Kidney tubule cell (primary cell): ENCODE measurements around the gene HGFAC.
"Not testable (repeated sequence)": the region's sequence is repeated elsewhere in the genome, so short reads cannot be mapped to it uniquely, and the experiment has no call there.

Experiments
- DNase-seq: peaks from one replicate; pipeline ENCODE4 v3.0.0-alpha.2; 2018; ENCODE audit warnings: low spot score

HGFAC gene

DNA sequence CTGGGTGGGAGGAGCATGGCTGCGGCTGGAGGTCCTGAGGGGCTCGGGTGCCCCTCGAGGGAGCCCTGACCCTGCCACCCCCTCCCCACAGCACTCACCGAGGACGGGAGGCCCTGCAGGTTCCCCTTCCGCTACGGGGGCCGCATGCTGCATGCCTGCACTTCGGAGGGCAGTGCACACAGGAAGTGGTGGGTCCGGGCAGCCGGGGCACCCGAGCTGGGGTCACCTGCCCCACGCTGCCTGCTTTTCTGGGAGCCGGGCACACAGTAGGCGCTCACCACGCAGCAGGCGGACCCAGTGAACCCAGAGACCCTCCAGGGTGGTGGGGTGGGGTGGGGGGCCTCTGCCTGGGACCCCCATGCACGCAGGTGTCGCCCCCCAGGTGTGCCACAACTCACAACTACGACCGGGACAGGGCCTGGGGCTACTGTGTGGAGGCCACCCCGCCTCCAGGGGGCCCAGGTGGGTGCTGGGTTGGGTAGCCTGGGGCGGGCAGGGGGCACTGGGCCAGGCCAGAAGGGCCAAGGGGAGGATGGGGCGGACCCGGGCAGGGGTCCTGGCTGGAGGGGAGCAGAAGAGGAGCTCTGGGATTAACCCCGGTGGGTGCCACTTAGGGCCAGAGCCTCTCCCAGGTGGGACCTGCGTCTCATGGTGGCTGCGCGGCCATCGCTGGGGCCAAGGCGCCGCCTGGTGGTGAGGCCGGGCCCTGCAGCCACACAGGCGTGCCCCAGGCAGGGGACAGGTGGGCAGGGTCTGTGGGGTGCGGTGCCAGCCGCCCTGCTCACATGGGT is 1.4 kb downstream of the HGFAC start:
- peak; percentile 64 for DNase-seq

DNA sequence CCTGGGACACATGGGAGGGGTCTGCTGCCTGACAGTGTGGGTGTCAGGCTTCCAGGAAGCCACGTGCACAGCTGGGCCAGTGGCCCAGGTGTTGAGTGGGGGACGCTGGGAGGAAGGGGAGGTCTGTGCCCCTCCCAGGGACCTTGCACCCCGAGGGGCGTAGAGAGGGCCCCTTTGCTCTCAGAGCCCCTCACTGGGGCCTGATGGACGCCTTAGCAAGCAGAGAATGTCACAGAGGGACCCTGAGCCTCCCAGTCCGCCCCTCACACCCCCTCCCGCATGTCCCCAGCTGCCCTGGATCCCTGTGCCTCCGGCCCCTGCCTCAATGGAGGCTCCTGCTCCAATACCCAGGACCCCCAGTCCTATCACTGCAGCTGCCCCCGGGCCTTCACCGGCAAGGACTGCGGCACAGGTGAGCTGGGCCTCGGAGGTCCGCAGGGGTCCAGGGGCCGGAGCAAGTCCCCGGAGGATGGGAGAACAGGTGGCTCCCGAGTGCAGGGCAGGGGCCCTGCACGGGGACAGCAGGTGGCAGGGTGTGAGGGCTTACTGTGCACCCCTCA is 2.1 kb downstream of the HGFAC start:
- no peak for DNase-seq

DNA sequence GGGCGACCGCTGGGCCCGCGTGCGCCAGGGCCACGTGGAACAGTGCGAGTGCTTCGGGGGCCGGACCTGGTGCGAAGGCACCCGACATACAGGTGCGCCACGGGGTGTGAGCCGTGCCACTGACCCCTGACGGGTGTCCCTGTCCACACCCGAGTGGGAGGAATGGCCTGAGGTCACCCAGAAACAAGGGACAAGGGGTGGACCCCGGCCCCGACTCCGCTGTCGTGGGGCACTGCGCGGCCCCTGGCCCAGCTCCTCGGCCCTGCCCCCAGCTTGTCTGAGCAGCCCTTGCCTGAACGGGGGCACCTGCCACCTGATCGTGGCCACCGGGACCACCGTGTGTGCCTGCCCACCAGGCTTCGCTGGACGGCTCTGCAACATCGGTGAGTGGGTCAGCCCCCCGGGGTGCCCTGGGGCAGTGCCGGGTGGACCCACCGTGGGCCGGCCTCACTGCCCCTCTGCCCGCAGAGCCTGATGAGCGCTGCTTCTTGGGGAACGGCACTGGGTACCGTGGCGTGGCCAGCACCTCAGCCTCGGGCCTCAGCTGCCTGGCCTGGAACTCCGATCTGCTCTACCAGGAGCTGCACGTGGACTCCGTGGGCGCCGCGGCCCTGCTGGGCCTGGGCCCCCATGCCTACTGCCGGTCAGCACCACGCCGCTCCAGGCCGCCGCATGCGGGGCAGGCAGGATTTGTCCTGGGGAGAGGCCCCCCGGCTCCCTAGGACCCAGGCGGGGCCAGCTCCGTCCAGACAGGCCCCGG is 2.8 kb downstream of the HGFAC start:
- no peak for DNase-seq

DNA sequence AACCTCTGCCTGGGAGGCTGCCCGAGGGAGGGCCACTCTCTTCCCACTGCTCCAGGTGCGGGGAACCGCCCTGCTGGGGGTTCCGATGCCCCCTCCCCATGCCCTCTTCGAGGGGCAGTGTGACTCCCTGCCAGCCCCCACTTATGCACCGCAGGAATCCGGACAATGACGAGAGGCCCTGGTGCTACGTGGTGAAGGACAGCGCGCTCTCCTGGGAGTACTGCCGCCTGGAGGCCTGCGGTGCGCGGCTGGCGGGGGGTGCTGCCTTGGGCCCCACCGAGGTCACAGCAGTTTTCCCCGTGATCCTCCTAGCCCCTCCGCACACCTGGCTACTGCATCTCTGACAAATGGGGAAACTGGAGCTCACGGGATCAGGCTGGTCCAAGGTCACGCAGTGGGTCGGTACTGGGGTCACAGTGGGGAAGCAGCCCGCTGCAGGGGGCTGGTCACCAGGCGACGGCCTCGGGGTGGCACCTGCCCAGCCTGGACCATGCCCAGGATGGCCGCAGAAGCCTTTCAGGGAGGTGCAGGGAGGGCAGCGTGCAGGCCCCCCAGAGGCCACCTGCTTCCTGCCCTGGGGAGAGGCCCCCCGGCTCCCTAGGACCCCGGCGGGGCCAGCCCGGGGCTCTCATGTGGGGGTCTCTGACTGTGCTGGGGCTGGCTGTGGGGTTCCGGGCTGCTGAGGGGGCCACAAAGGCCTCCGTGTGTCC is 3.5 kb downstream of the HGFAC start:
- no peak for DNase-seq

DNA sequence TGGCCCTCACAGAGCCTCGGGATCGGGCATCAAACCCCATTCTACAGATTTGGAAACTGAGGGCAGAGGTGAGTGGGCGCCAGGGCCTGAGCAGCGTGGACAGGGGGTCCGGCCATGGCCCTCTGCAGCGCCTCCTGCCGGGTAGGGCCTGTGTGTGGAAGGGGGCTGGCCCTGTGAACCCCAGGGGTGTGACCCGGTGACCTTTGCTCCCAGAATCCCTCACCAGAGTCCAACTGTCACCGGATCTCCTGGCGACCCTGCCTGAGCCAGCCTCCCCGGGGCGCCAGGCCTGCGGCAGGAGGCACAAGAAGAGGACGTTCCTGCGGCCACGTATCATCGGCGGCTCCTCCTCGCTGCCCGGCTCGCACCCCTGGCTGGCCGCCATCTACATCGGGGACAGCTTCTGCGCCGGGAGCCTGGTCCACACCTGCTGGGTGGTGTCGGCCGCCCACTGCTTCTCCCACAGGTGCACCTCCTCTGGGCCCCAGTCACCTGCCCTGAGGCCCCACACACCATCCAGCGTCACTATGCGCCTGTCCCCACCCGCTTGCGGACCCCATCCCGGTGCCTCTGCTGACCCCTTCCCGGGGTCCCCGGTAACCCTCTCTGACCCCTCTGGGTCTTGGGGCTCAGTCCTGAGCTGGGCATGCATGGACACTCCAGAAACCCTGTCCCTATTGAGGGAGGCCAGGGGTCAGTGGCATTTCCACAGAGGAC is 4.2 kb downstream of the HGFAC start:
- DNase-seq = no peak

DNA sequence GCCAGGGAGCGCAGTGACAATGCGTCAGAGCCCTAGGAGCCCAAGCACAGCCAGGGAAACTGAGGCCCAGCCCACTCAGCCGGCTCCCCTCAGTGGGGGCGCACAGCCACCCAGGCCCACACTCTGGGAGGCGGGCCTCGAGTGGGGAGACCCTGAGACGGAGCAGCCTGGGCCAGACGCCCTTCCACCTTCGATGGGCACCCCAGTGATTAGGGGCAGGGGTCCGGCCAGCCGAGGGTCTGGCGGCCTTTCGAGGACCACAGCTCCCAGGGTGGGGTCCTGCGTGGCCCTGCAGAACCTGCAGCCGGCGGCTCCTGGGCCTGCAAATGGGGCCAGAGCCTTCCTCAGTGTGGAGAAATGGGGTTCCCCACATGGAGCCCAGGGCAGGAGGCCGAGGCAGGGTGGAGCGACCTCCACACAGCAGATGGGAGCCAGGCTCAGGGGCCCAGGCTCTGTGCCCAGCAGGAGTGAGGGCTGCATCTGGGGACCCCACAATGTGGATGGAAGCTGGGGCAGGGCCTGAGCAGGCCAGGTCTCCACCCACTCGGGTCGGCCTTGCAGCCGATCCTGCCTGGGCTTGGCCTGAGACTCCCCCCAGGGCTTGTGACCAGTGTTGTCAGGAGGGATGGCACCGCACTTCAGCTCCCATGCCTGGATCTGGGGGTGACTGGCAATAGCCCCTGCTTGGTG is 5.0 kb downstream of the HGFAC start:
- no peak for DNase-seq

DNA sequence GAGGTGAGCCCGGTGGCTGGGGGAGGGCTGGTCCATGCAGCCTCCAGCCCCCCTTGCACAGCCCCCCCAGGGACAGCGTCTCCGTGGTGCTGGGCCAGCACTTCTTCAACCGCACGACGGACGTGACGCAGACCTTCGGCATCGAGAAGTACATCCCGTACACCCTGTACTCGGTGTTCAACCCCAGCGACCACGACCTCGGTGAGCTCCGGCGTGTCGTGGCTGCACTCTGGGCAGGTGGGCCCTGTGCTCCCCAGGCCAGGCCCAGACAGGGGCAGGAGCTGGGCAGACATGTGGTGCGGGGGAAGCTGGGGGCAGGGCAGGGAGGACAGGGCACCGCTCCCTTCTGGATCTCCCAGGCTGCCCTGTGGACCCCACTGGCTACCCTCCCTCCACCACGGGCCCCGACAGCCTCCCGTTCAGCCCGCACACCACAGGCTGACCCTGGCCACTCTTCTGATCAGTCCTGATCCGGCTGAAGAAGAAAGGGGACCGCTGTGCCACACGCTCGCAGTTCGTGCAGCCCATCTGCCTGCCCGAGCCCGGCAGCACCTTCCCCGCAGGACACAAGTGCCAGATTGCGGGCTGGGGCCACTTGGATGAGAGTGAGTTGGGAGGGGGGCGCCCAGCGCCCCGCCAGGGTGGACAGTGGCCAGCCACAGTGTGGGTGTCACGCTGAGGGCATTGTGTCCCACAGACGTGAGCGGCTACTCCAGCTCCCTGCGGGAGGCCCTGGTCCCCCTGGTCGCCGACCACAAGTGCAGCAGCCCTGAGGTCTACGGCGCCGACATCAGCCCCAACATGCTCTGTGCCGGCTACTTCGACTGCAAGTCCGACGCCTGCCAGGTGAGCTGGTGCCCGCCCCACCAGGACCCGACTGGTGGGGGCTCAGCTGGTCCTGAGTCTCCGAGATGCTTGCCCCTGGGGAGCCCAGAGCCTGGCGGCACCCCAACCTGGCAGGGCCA is 5.9 kb downstream of the HGFAC start:
- DNase-seq = no peak

- no peak for DNase-seq
Observed at GRCh38 chr4:3449047-3449573, 7.3 kb downstream of the HGFAC start.

DNA sequence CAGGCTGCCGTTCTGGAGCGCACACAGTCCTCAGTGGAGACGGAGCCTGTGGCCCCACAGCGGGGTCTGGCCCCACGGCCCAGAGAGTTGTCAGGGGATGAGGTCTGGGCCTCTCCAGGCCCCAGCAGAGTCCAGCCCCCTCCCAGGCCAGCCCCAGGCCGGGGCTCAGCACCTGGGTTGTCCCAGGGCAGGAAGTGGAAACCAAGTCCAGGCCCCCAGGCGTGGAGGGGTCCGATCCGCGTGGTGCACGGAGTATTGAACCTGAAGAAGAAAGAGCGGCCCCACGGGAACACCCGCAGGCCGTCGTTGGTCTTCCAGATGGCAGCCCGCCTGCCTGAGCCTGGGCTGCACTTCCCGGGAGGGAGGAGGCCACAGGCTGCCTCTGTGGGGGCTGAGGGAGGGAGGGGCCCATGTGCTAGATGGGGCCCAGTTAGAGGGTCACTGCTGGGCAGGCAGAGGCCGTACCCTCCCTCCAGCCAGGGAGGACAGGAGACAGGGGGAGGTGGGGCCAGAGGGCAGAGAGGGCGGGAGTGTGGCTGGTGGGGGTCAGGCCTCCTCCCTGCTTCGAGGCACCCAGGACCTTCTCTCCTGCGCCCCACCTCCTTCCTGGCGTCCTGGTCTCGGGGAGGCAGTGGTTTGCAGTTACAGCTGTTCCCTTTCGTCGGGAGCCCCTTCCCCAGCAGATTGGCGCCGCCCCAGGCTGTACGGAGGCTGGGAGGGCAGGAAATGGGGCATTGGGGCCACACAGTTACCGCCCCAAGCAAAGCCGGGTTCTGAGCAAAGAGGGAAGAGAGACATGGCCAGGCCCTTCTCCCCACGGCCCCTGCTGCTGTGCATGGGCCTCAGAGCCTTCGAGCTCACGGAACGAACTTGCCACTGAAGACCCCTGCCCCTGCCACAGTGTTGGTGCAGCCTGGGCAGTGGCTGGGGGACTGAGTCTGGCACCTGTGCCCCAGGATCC is 8.1 kb downstream of the HGFAC start:
- DNase-seq = no peak

DNA sequence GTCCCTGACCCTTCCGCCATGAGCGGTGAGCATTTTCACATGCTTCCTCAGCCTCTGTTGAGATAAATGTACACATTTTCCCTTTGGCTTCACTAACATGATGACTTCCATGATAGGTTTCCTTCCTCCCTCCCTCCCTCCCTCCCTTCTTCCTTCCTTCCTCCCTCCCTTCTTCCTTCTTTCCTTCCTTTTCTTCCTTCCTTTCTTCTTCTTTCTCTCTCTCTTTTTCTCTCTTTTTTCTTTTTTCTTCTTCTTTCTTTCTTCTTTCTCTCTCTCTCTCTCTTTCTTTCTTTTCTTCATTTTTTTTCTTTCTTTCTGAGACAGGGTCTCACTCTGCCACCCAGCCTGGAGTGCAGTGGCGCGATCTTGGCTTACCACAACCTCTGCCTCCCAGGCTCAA is 8.9 kb downstream of the HGFAC start:
- DNase-seq = no peak

DNA sequence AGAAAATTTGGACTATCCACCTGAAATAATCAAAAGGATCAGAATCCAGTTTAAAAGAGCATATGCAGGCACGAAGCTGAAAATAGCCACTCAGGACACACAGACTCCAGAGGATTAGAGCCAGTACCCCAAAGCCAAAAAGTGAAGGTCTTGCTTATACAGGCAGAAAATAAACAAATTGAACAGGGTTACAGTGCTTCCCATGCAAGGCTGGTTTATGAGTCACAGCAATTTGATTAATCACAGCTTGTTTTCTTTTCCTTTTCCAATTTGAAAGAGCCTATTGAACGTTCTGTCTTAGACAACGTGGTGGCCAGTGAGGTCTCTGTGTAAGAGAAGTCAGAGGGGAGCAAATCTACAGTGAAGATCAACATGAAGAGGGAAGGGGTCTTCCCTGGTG is 10.2 kb downstream of the HGFAC start:
- peak; percentile 37 for DNase-seq

- no peak for DNase-seq
Observed at GRCh38 chr4:3452376-3452775, 10.6 kb downstream of the HGFAC start.

- not testable (repeated sequence) for DNase-seq
Observed at GRCh38 chr4:3455596-3455995, 13.8 kb downstream of the HGFAC start.

- no peak for DNase-seq
Observed at GRCh38 chr4:3458371-3458770, 16.6 kb downstream of the HGFAC start.

- DNase-seq = not testable (repeated sequence)
Observed at GRCh38 chr4:3459156-3459555, 17.4 kb downstream of the HGFAC start.

DNA sequence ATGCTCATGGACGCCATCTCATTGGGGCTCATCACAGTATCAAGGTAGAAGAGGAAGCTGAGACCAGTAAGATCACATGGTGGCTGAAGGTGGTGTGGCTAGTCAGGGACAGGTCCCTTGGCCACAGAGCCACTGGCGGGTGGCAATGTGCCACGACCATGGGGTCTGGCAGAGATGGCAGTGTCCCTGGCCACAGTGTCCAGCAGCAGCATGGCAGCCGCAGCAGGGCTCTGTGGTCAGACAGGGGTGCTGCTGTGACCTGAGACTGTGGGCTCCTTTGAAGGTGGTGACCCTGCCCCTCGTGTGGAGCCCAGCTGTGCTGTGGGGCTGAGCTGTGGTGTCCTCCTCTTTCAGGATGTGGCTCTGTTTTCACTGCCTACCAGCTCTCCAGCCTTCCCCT is 19.2 kb downstream of the HGFAC start:
- no peak for DNase-seq

GRCh38 chr4:3461515-3462291 is 19.9 kb downstream of the HGFAC start:
- peak; percentile 86 for DNase-seq

- DNase-seq = no peak
Observed at GRCh38 chr4:3462321-3462789, 20.6 kb downstream of the HGFAC start.
